AG09309 (cell line): ENCODE measurements around the gene NOL4L.

ENCODE experiments used
- DNase-seq: peaks from one replicate; pipeline ENCODE4 v3.0.0-alpha.2; 2010; ENCODE audit warnings: low read depth
- H3K4me3 ChIP-seq: 2 replicates; pipeline ENCODE4 v1.5.1; 2011; ENCODE audit warnings: mild to moderate bottlenecking, low read depth, low read length, moderate library complexity; ENCODE audit not compliant: control insufficient read depth
- CTCF ChIP-seq: IDR thresholded peaks from 2 replicates; pipeline ENCODE4 v1.5.1; 2011; ENCODE audit warnings: mild to moderate bottlenecking, low read depth, low read length, inconsistent platforms; ENCODE audit not compliant: insufficient read depth, control insufficient read depth; ENCODE audit errors: missing control alignments

NOL4L gene

DNA sequence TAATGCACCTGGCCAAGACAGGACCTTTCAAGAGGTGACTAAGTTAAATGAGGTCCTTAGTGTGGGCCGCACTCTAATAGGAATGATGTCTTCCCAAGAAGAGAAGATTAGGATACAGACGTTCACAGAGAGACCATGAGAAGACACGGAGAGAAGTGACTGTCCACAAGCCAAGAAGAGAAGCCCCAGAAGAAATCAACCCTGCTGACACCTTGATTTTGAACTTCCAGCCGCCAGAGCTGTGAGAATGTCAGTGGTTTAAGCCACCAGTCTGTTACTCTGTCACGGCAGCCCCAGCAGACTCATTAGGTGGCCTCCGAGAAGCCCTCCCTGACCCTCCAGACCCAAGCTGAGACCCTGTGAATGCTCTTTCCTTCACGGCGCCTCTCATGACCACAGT lies 29.5 kb downstream of the NOL4L start:
- no peak for TF ChIP-seq CTCF
- DNase-seq, result no peak
- no peak overlapping the region for H3K4me3 ChIP-seq

DNA sequence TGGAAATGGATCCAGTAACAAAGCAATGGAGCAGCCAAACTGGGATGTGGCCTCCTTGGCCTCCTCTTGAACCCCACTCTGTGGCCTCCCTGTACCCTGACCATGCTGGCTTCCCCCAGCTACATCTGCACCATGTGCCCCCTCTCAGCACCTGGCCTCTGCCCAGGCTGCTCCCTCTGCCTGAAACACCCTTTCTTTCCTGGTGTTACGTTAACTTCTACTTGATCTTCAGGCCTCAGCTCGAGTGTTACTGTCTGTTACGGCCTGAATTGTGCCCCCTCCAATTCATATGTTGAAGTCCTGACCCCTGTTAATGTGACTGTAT lies 30.2 kb downstream of the NOL4L start:
- TF ChIP-seq CTCF, result no peak
- DNase-seq, result no peak
- no peak overlapping the region for H3K4me3 ChIP-seq

DNA sequence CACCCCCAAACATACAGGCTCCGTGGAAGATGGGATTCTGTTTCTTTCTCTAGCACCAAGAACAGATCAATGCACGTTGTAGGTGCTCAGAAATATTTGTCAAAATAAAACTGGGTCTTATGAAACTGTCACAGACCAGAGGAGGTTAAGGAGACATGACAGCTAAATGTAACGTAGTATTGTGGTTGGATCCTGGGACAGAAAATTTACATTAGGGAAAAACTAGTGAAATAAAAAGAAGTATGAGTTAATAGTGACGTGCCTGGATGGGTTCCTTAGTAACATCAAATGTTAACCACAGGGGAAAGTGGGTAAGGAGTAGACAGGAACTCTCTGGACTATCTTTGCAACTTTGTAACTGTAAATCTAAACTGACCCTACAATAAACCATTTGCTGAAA lies 31.5 kb downstream of the NOL4L start:
- DNase-seq, result no peak
- TF ChIP-seq CTCF, result no peak
- no peak overlapping the region for H3K4me3 ChIP-seq

GRCh38 chr20:32551693-32552092 lies 33.4 kb downstream of the NOL4L start:
- no peak for DNase-seq
- TF ChIP-seq CTCF, result no peak
- H3K4me3 ChIP-seq, result no peak overlapping the region

GRCh38 chr20:32549842-32550241 lies 35.3 kb downstream of the NOL4L start:
- TF ChIP-seq CTCF, result no peak
- DNase-seq, result no peak
- no peak overlapping the region for H3K4me3 ChIP-seq

- TF ChIP-seq CTCF, result no peak
- no peak for DNase-seq
- no peak overlapping the region for H3K4me3 ChIP-seq
These were observed 37.4 kb downstream of the NOL4L start for GRCh38 chr20:32547753-32548034.

GRCh38 chr20:32546918-32547752 lies 38.0 kb downstream of the NOL4L start:
- DNase-seq, result no peak
- no peak overlapping the region for H3K4me3 ChIP-seq
- TF ChIP-seq CTCF, result no peak
